Activated T-cell treated with anti-CD3 and anti-CD28 coated beads, Interleukin-2, amount 50 U/mL, for 4 hours (primary cell): ENCODE results near the gene PLEKHM1. TPM values are rescaled to one million over a fixed set of nuclear protein-coding genes. Genes with fewer than 3 reads are reported as not detected.
"Not testable (repeated sequence)": the region's sequence is repeated elsewhere in the genome, so short reads cannot be mapped to it uniquely, and the experiment has no call there.

Experiments
- ATAC-seq, 2 donors: fragments of 200-7000 bp; cut with Tn5 transposase; one replicate each; pipeline ENCODE4 v1.10.0; 2021
- DNase-seq: peaks from one replicate; pipeline ENCODE4 v3.0.0-alpha.2; 2020
- H3K27me3 Mint-ChIP-seq: one replicate; pipeline ENCODE4 v1.8.0; 2021; ENCODE audit warnings: low read depth, mixed read lengths
- H3K36me3 Mint-ChIP-seq: one replicate; pipeline ENCODE4 v1.8.0; 2022; ENCODE audit warnings: mixed read lengths; ENCODE audit not compliant: insufficient read depth
- H3K4me1 Mint-ChIP-seq: one replicate; pipeline ENCODE4 v1.8.0; 2021; ENCODE audit warnings: low read depth, mixed read lengths
- H3K4me3 Mint-ChIP-seq: one replicate; pipeline ENCODE4 v1.8.0; 2021; ENCODE audit warnings: mild to moderate bottlenecking, moderate library complexity, mixed read lengths
- H3K9me3 Mint-ChIP-seq: one replicate; pipeline ENCODE4 v1.8.0; 2021; ENCODE audit warnings: mixed read lengths
- total RNA-seq, 3 donors: library from RNA; stranded (reverse); gene quantifications; one replicate each; pipeline ENCODE4 v1.2.1, GENCODE V29; 2021

The PLEKHM1 gene
- total RNA-seq, result 10 to 100 TPM; 26.2 to 32.4 (median 28.6) TPM

DNA sequence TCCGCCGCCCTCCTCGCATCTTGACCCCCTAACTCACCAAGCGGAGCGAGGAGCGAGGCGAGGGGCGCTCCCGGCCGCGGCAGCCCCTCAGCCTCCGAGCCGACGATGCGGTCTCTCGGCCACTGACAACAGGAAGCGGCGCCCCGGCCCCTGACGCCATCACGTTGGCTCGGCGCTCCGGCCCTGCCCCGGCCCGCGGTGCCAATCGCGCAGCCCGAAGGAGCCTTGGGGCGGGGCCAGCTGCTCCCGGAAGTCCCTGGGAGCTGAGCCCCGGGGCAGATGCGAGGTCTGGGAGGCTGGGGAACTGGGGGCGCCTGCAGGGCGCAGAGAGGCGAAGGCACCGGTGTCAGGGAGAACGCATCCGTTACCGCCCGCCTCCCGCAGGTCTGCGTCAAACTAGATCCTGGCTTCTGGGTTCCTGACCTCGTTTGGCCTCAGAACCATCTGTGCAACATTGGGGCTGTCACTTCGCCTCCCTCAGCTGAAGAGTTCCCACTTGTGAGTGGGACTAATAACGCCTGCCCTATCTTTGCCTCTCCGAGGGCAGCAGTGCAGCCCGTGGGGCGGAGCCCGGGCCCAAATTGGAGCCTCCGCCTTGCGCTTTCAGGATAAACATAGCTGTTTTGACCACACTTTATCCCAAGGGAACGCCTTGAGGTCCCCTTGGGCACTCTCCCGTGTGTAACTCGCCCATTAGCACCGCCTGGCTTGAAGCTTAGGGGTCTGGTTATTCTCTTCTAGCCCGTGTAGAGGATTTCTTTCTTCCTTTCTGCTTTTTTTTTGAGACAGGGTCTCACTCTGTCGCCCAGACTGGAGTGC is at the start of gene PLEKHM1:
Gene PLEKHM1 (minus strand): TSS at position 107 of the 819 bp plus-strand sequence. CDS start 8,237 bp downstream, outside the sequence.
- H3K27me3 Mint-ChIP-seq, H3K9me3 Mint-ChIP-seq, H3K36me3 Mint-ChIP-seq: not testable (repeated sequence)
- Mint-ChIP-seq H3K4me1 (peaks cover 21% of the 10 kb centered on the region), H3K4me3 (peak within 1 kb of the TSS; percentile 86)
- ATAC-seq, result peak; percentile 99
- peak; percentile 69 for DNase-seq

DNA sequence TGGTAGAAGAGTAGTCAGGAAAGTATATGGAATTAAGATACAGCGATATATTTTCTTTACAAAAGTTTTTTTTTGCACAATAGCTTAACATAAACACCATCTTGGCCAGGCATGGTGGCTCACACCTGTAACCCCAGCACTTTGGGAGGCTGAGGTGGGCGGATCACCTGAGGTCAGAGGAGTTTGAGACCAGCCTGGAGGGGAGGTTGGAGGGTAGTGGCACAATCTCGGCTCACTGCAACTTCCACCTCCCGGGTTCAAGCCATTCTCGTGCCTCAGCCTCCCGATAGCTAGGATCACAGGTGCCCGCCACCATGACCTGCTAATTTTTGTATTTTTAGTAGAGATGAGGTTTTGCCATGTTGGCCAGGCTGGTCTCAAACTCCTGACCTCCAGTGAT is 47.6 kb upstream of the PLEKHM1 start:
- not testable (repeated sequence) for H3K36me3 Mint-ChIP-seq, ATAC-seq, DNase-seq, H3K9me3 Mint-ChIP-seq, H3K4me3 Mint-ChIP-seq, H3K4me1 Mint-ChIP-seq, H3K27me3 Mint-ChIP-seq

DNA sequence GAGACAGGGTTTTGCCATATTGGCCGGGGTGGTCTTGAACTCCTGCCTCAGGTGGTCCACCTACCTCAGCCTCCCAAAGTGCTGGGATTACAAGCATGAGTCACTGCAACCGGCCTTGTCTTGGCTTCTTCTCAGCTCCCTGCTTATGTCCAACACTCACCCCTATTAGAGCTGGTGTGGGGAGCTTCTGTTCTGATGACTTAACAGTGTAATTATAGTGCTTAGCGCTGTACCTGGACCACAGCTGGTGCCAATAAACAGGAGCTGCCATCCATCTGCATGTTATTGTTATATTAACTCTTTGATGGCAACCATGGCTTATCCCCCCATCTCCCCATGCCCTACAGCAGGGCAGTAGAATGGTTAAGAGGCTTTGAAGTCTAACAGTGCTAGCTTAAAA is 15.6 kb upstream of the PLEKHM1 start:
- H3K27me3 Mint-ChIP-seq, DNase-seq, H3K4me1 Mint-ChIP-seq, H3K9me3 Mint-ChIP-seq, ATAC-seq, H3K4me3 Mint-ChIP-seq, H3K36me3 Mint-ChIP-seq: not testable (repeated sequence)

DNA sequence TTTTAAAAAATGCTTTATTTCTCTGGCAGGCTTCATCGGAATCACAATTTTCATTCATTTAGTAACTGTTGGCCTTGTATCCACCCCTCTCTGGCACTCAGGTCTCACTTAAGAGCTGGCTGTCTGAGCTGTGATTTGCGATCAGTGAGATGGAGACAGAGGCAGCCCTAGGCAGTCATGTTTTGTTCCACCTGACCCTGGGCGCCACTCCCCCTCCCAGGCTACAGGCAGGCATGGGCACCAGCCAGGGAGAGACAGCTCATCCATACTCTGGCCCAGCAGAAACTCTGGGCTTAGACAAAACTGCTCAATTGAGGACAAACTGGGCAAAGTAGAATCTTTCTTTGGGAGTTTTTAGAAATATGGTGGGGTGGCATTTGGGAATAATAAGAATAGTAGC is 14.7 kb upstream of the PLEKHM1 start:
- ATAC-seq, result not testable (repeated sequence)

DNA sequence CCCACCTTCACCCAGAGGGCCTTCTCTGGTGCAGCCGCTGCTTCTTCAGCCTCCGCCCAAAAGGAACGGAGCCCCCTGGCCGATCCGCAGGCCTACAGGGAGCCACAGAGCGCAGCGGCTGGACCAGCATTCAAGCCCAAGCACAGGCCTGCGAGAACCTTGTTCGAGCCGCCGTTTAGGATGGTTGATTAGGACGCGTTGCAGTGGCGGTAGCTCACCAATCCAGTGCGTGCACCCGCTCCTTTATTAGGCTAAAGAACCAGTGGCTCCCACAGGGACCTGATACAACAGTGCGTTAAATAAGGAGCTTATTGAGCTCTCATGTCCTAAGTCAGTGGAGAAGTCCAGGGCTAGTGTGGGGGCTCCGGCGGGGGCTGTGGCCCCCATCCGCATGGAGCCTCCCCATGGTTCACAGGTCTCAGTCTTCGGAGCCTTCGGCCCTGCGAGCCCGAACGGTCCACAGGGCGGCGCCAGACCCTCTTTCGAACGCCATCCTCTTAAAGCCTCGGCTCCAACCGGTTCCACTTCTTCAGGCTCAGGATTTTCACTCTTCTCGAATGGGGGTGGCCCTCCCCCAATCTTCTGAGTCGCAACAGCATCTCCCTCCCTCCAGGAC is 10.7 kb upstream of the PLEKHM1 start:
- ATAC-seq, H3K27me3 Mint-ChIP-seq, H3K9me3 Mint-ChIP-seq, H3K4me3 Mint-ChIP-seq, H3K4me1 Mint-ChIP-seq, DNase-seq, H3K36me3 Mint-ChIP-seq: not testable (repeated sequence)

More for the DNA sequence above, 14.7 kb upstream of the PLEKHM1 start:
- not testable (repeated sequence) for H3K36me3 Mint-ChIP-seq, H3K27me3 Mint-ChIP-seq, H3K4me1 Mint-ChIP-seq, H3K4me3 Mint-ChIP-seq, DNase-seq, H3K9me3 Mint-ChIP-seq

DNA sequence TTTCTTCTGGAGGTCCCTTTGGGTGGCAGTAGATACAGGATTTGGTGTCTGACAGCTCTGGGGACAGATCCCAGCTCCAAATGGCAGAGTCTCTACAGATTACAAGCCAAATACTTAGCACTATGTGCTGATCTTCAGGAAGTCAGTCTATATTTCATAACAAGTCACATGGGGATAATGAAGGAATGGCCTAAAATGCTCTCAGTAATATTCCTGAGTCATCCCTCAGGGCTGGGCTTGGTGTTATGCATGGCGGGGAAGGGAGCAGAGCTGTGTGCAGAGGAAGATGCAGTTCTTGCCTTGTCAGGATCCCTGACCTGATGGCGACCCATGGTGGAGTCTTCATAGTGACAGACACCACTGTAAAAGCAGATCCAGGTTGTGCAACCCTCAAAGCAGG is 10.0 kb upstream of the PLEKHM1 start:
- not testable (repeated sequence) for H3K9me3 Mint-ChIP-seq, H3K27me3 Mint-ChIP-seq, ATAC-seq, H3K4me3 Mint-ChIP-seq, DNase-seq, H3K36me3 Mint-ChIP-seq, H3K4me1 Mint-ChIP-seq

DNA sequence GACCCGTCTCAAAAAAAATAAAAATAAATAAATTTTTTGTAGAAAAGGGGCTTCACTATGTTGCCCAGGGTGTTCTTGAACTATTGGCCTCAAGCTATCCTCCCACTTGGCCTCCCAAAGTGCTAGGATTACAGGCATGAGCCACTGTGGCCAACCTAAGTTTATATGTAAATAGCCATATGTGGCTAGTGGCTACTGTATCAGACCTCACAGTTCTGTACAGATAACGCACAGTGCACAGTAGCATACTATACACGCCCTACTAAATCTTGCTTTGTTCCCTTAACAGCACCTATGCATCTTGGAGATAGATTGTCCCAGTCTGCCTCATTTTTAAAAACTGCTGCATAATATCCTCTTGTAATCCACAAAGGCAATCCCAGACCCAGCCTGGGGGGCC is 8.7 kb upstream of the PLEKHM1 start:
- H3K4me1 Mint-ChIP-seq, H3K9me3 Mint-ChIP-seq, H3K36me3 Mint-ChIP-seq, H3K4me3 Mint-ChIP-seq, DNase-seq, H3K27me3 Mint-ChIP-seq, ATAC-seq: not testable (repeated sequence)

DNA sequence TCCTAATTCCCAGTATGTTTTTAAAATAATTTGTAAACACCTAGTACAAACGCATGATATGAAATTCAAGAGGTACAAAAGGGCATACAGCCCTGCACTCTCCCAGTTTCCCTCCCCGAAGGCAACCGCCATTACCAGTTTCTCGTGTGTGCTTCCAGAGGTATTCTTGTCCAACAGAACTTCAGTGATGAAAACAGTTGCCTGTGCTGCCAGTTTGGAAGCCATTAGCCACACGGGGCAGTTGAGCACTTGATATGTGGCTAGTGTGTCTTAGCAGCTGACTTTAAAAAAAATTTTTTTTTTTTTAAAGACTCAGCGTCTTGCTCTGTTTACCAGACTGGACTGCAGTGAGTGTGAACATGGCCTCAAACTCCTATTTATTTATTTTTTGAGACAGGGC is 7.9 kb upstream of the PLEKHM1 start:
- not testable (repeated sequence) for H3K36me3 Mint-ChIP-seq, H3K27me3 Mint-ChIP-seq, H3K4me3 Mint-ChIP-seq, H3K9me3 Mint-ChIP-seq, DNase-seq, H3K4me1 Mint-ChIP-seq, ATAC-seq

DNA sequence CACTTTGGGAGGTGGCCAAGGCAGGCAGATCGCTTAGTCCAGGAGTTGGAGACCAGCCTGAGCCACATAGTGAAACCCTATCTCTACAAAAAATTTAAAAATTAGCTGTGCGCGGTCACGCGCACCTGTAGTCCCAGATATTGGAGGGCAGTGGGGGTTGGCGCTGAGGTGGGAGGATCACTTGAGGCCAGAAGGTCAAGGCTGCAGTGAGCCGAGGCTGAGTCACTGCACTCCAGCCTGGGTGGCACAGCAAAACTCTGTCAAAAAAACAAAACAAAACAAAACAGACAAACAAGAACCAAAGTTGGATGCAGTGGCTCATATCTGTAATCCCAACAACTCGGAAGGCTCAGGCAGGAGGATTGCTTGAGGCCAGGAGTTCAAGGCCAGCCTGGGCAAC is 6.9 kb upstream of the PLEKHM1 start:
- not testable (repeated sequence) for H3K4me1 Mint-ChIP-seq, H3K27me3 Mint-ChIP-seq, H3K9me3 Mint-ChIP-seq, ATAC-seq, H3K4me3 Mint-ChIP-seq, DNase-seq, H3K36me3 Mint-ChIP-seq

DNA sequence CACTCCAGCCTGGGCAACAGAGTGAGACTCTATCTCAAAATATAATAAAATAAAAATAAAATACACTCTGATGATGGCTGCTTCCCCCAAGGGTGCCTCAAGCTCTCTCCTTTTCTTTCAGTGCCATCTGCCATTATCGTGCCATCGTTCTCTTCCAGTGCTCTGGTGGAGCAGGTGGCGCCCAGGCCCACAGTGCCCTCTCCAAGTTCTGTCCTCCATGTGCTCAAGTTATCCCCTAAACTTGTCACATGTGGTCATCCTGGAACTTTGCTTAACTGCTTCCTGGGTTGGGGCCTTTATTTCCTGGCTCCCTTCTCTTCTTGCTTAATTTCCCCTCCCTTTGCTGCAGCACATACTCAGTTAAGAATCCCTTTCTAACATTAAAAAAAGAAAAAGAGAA is 6.0 kb upstream of the PLEKHM1 start:
- H3K4me1 Mint-ChIP-seq, DNase-seq, H3K9me3 Mint-ChIP-seq, ATAC-seq, H3K36me3 Mint-ChIP-seq, H3K4me3 Mint-ChIP-seq, H3K27me3 Mint-ChIP-seq: not testable (repeated sequence)

DNA sequence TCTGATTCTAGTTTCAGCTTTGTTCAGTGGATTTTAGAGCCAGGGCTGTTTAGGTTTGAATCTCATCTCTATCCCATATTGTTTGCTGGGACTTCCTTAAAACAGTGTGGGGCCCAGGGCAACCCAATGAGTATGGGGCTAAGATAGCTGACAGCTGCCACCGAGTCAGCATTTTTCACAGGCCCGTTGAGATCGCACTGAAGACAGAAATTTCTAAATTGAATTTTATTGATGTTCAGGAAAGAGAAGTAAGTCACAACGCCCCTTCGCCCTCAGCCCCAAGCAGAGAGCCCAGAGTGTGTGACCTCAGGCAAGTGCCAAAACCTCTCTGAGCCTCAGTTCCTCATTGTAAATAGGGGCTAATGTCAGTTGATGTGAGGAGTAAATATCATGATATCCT is 4.0 kb upstream of the PLEKHM1 start:
- H3K9me3 Mint-ChIP-seq, ATAC-seq, H3K4me3 Mint-ChIP-seq, H3K36me3 Mint-ChIP-seq, H3K27me3 Mint-ChIP-seq, DNase-seq, H3K4me1 Mint-ChIP-seq: not testable (repeated sequence)

DNA sequence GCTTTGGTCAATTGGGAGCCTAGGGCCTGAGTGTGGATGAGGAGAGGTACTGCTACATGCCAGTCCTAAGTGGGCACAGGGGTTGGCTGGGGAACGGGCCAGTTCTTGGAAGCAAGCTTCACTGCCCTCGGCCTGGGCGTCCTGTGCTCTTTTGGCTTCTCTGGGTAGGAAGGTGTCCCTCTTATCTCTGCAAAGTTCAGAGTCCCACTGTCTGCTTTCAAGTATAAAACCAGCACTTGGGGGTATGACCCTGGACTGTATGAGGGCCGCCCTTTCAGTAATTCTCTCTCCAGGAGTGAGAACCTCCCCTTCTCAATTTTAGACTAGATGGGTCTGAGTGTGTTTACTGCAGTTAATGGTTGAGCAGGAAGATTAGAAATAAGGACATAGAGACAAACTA is 1.6 kb upstream of the PLEKHM1 start:
- not testable (repeated sequence) for H3K9me3 Mint-ChIP-seq, H3K27me3 Mint-ChIP-seq, ATAC-seq, H3K36me3 Mint-ChIP-seq, DNase-seq, H3K4me3 Mint-ChIP-seq
- H3K4me1 Mint-ChIP-seq, result peaks cover 21% of the 10 kb centered on the region

DNA sequence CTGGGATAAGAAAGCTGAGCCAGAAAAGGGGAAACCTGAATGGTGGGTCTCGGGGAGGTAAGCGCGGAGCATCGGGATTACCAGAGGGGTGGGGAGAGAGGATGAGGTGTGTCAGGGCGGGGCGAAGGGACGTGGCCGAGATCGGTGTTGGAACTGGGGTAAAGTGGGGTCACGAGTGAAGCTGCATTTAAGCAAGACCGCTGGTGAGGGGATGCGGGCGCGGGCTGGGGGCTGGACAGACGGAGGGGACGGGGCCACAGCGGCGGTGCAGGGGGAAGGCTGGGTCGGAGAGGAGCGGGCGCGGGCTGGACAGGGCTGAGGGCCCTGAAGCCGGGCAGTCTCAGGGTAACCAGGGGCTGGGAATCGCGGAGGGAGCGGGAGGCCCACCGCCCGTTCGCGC is 323 bp downstream of the PLEKHM1 start:
- not testable (repeated sequence) for H3K27me3 Mint-ChIP-seq

DNA sequence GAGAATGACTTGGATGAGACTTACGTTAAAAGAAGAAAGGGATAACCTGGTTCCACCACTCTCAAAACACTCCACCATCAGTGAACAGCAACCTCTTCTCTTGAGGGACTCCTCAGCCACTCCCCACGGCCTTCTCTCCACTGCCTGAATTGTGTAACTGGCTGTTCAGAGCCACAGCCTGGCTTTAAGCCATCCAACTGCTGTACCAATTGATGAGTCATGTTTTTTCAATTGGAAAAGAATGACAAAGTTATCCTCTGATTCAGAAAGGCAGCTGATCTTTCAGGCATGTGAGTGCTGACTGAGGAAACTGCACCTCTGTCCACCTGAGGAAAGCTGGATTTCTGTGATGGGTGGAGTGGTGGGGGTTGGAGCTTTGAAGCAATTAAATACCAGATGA is 2.8 kb downstream of the PLEKHM1 start:
- ATAC-seq, H3K36me3 Mint-ChIP-seq, H3K27me3 Mint-ChIP-seq, H3K9me3 Mint-ChIP-seq, H3K4me3 Mint-ChIP-seq, DNase-seq: not testable (repeated sequence)
- H3K4me1 Mint-ChIP-seq, result peaks cover 30% of the 10 kb centered on the region

More for the DNA sequence above, 323 bp downstream of the PLEKHM1 start:
- peak; percentile 20 to 22 for ATAC-seq
- DNase-seq, H3K36me3 Mint-ChIP-seq, H3K9me3 Mint-ChIP-seq: not testable (repeated sequence)
- peak overlapping the region; percentile 86 for H3K4me3 Mint-ChIP-seq
- H3K4me1 Mint-ChIP-seq, result peaks cover 21% of the 10 kb centered on the region

DNA sequence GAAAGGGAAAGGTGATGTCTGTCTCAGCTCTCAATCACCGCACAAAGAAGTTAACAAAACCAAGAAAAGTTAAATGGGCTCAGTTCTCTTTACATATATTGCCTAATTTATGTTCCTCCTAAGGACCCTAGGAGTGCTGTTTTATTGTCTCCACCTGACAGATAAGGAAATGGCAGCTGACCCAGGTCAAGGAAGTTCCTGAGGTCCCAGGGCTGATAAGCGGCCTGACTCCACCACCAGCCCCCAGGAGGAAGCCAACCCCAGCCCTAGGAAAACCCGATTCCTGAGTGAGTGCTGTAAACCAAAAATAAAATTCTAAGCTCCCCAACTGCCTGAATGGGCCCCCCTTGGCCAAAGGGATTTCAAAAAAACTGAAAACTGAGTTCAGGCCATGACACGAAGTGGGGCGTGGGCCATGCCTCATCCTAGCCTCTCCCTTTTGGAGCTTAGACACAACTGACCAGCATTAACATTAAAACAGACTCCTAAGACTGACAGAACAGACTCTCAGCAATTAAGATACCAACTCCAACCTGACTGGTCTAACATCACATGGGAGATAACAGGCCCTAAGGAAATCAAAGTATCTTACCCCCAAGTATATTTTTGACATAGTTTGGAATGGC is 6.8 kb downstream of the PLEKHM1 start:
- not testable (repeated sequence) for H3K4me3 Mint-ChIP-seq

More for the DNA sequence above, 6.8 kb downstream of the PLEKHM1 start:
- not testable (repeated sequence) for ATAC-seq, DNase-seq, H3K36me3 Mint-ChIP-seq, H3K9me3 Mint-ChIP-seq, H3K27me3 Mint-ChIP-seq
- H3K4me1 Mint-ChIP-seq, result peaks cover 16% of the 10 kb centered on the region
